ENCODE measurements around the gene RAB3GAP1.

GRCh38 chr2:135074216-135074615 is 22.1 kb downstream of the RAB3GAP1 start:
- no peak for TF ChIP-seq CTCF (IDR thresholded peaks at IDR 0.05; ENCODE audit: insufficient read depth, low read depth, low read length)
- no peak for TF ChIP-seq EZH2 (IDR thresholded peaks at IDR 0.05; ENCODE audit: insufficient read depth, low read length)
